SK-N-SH treated with all-trans-retinoic acid at 6 μM for 48 hours (cell line): ENCODE data around the gene ADAMTS9.

ENCODE experiments used
- GLIS3 ChIP-seq: fragments of 250-450 bp; sonication (Bioruptor Pico); IDR thresholded peaks from 2 replicates; pipeline ENCODE4 v1.5.0; 2020; ENCODE audit warnings: mild to moderate bottlenecking, moderate library complexity
- OSR1 ChIP-seq: fragments of 250-450 bp; sonication (Bioruptor Pico); IDR thresholded peaks from 2 replicates; pipeline ENCODE4 v1.8.0; 2022; ENCODE audit warnings: moderate library complexity, mild to moderate bottlenecking, inconsistent platforms
- SNAI2 ChIP-seq: fragments of 250-450 bp; sonication (Bioruptor Pico); IDR thresholded peaks from 2 replicates; pipeline ENCODE4 v1.5.0; 2020; ENCODE audit warnings: mild to moderate bottlenecking, moderate library complexity
- TCF4 ChIP-seq: fragments of 250-450 bp; sonication (Bioruptor Pico); IDR thresholded peaks from 2 replicates; pipeline ENCODE4 v1.8.0; 2021; ENCODE audit warnings: mild to moderate bottlenecking, moderate library complexity, borderline replicate concordance
- ZC3H10 ChIP-seq: fragments of 250-450 bp; sonication (Bioruptor Pico); IDR thresholded peaks from 2 replicates; pipeline ENCODE4 v1.5.1; 2021; ENCODE audit warnings: mild to moderate bottlenecking, moderate library complexity
- ZFP3 ChIP-seq: fragments of 250-450 bp; sonication (Bioruptor Pico); IDR thresholded peaks from 2 replicates; pipeline ENCODE4 v1.5.0; 2020; ENCODE audit warnings: mild to moderate bottlenecking, moderate library complexity
- ZFP30 ChIP-seq: fragments of 450-650 bp; formaldehyde crosslinking; IDR thresholded peaks from 2 replicates; pipeline ENCODE4 v1.5.0; 2022; ENCODE audit warnings: mild to moderate bottlenecking, moderate library complexity

DNA sequence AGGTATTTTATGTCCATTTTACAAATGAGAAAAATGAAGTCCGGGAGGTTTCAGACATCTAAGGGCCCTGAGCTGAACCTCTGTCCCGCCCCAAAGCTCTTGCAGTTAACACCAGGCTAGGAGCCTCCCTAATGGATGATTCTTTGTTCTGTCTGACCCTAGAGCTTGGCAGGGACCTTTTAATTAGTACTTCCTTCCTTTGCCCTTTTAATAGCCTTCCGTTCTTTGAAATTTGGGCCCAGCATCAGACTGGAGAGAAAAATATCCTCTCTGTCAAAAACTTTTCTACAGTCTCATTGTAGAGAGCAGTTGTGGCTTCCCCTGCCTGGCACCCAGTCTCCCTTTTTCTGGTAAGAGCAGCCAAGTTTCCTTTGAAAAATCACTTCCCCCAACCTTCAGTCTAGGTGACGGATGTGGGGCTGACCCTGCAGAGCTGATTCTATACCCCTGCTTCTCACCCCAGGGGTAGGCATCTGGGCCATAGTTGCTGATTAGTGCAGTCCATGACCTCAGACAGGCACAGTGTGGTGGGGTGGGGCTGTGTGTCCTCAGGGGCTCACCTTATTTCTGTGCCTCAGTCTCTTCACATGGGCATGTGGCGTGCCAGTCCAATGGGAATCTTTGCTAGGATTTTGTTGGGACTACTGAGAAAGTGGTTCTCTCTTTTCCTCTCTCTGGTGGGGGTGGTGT lies 220.4 kb downstream of the ADAMTS9 start:
- TF ChIP-seq OSR1 (CRISPR knock-in tag) (no peak), TCF4 (CRISPR knock-in tag) (no peak), ZC3H10 (no peak), GLIS3 (CRISPR knock-in tag) (no peak), ZFP3 (no peak), ZFP30 (CRISPR knock-in tag) (no peak), SNAI2 (CRISPR knock-in tag) (no peak)
